Measurements from ENCODE around the gene BOC.

- TF ChIP-seq ZNF33A (CRISPR knock-in tag; IDR thresholded peaks at IDR 0.05; ENCODE audit: borderline replicate concordance) (no peak), RNF2 (conservative IDR thresholded peaks at IDR 0.05; ENCODE audit: low read depth) (no peak), SETDB1 (CRISPR knock-in tag; IDR thresholded peaks at IDR 0.05; ENCODE audit: borderline replicate concordance) (no peak), EP300 (IDR thresholded peaks at IDR 0.05; ENCODE audit: low read depth in 2 of 2, low read length in 2 of 2) (no peak), EP300 (CRISPR knock-in tag; IDR thresholded peaks at IDR 0.05; ENCODE audit: borderline replicate concordance) (no peak), SIN3A (IDR thresholded peaks at IDR 0.05; ENCODE audit: borderline replicate concordance, low read depth, low read length) (no peak), GTF2F1 (IDR thresholded peaks at IDR 0.05; ENCODE audit: low read length) (no peak)
These were observed 49.7 kb upstream of the BOC start for GRCh38 chr3:113161661-113162060.

Data from HepG2 (cell line).